Muscle of leg (tissue), 16 donors: ENCODE measurements around the gene CT45A7. TPM values are rescaled to one million over a fixed set of nuclear protein-coding genes. Genes with fewer than 3 reads are reported as not detected.
"Not testable (repeated sequence)": the region's sequence is repeated elsewhere in the genome, so short reads cannot be mapped to it uniquely, and the experiment has no call there.

ENCODE experiments used
- DNase-seq: peaks from one replicate; pipeline ENCODE4 v3.0.0; 2013
- H3K27ac ChIP-seq: one replicate; pipeline ENCODE4 v1.5.1; 2013; ENCODE audit warnings: mild to moderate bottlenecking, low read length, control low read depth
- H3K27me3 ChIP-seq: one replicate; pipeline ENCODE4 v1.6.1; 2013; ENCODE audit warnings: low read length; ENCODE audit not compliant: control insufficient read depth, insufficient read depth
- H3K36me3 ChIP-seq: one replicate; pipeline ENCODE4 v1.6.1; 2013; ENCODE audit warnings: low read length; ENCODE audit not compliant: control insufficient read depth, insufficient read depth
- H3K4me1 ChIP-seq: one replicate; pipeline ENCODE4 v1.6.1; 2013; ENCODE audit warnings: low read length; ENCODE audit not compliant: control insufficient read depth, insufficient read depth
- H3K4me3 ChIP-seq: one replicate; pipeline ENCODE4 v1.5.1; 2013; ENCODE audit warnings: low read length, control low read depth
- H3K9me3 ChIP-seq: replicated peaks from 2 replicates; pipeline ENCODE4 v1.6.1; 2013; ENCODE audit warnings: low read depth, low read length; ENCODE audit not compliant: control insufficient read depth
- WGBS: methylation state at CpG from one replicate; pipeline ENCODE4 v1.1.5; 2013; ENCODE audit warnings: missing lambda C conversion rate; ENCODE audit not compliant: insufficient coverage; 5-methylcytosine and 5-hydroxymethylcytosine counted together
- long read RNA-seq, 11 donors: transcript quantifications; one replicate each; lab custom pipeline, GENCODE V29; 2026
- polyA plus RNA-seq, 8 donors: library from polyadenylated mRNA; unstranded; fragments of 120-200 nt; gene quantifications; one replicate each; pipeline versions ENCODE4 v1.2.1 to v1.2.3, GENCODE V29; 2013; ENCODE audit warnings: inconsistent platforms in 1 of 8, low replicate concordance in 1 of 8; ENCODE audit not compliant: insufficient read length in 8 of 8, insufficient read depth in 1 of 8
- total RNA-seq: library from RNA; stranded (reverse); fragments of 120-200 nt; gene quantifications from one replicate; pipeline ENCODE4 v1.2.4, GENCODE V29; 2013

Gene CT45A7
- total RNA-seq = not detected
- under 1 TPM in 2 of 8 donors, not detected in 6; 0.44 TPM for polyA plus RNA-seq
- long read RNA-seq, donor 1 = 0 reads
- long read RNA-seq, donor 2 = 0 reads
- long read RNA-seq, donor 3 = 0 reads
- long read RNA-seq, donor 4 = 0 reads
- long read RNA-seq, donor 5 = 0 reads
- long read RNA-seq, donor 6 = 0 reads
- long read RNA-seq, donor 7 = 0 reads
- long read RNA-seq, donor 8 = 0 reads
- long read RNA-seq, donor 9 = 0 reads
- long read RNA-seq, donor 10 = 0 reads
- long read RNA-seq, donor 11 = 0 reads

DNA sequence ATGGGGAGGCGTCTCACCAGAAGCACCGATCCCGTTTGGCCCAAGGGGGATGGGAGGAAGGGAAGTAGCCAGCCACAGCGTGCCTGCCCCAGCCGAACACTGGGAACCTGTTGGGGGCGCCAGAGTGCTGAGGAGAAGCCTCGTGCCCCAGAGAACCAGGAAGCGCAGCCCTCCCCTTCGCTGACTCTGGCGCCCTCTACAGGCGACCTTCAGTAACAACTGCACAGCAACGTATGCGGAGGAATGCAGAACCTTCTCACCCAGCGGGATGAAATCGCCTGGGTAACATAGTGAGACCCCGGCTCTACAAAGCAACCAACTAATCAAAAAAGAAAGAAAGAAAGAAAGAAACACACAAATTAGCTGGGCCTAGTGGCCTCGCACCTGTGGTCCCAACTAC, at the start of gene CT45A7:
Gene CT45A7 (minus strand): TSS at position 101 of the 400 bp plus-strand sequence. CDS start 3,747 bp downstream, outside the sequence.
- H3K9me3 ChIP-seq, H3K27ac ChIP-seq, H3K36me3 ChIP-seq, H3K4me3 ChIP-seq, DNase-seq, H3K4me1 ChIP-seq, H3K27me3 ChIP-seq: not testable (repeated sequence)
- no CpG with 5 or more reads among the region's 17 CpGs for WGBS

DNA sequence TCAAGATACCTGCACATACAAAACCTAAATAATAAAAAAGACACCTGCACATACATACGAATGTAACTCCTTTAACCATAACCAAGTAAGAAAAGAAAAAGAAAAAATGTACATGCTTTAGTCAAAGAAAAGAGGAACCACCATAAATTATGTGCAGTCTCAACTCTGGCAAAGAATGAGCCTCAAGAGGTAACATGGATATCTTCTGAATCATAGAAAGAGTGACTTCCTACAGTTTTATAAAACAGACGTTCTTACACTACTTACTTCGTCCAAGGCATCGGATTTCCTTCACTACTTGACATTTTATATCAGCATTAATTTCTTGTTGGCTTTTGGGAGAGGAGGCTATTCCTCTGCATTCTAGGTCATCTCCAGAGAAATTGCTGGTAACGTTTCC, 45.7 kb upstream of the CT45A7 start:
- DNase-seq, H3K27me3 ChIP-seq, H3K9me3 ChIP-seq, H3K36me3 ChIP-seq, H3K4me1 ChIP-seq, H3K4me3 ChIP-seq, H3K27ac ChIP-seq: not testable (repeated sequence)
- no CpG with 5 or more reads among the region's 5 CpGs for WGBS

- not testable (repeated sequence) for H3K36me3 ChIP-seq, H3K4me3 ChIP-seq, H3K4me1 ChIP-seq, H3K27ac ChIP-seq, H3K9me3 ChIP-seq, H3K27me3 ChIP-seq, DNase-seq
- no CpG with 5 or more reads among the region's 17 CpGs for WGBS
Measured at GRCh38 chrX:135871712-135872111, 34.6 kb upstream of the CT45A7 start, which contains the start of gene CT45A9. Gene CT45A9, minus strand, starts transcription at chrX:135871812. Its CDS starts 3,751 bp downstream, at chrX:135868061.

GRCh38 chrX:135854438-135854837, 17.4 kb upstream of the CT45A7 start, which contains the start of gene CT45A8:
Gene CT45A8, minus strand, starts transcription at chrX:135854538. Its CDS starts 3,755 bp downstream, at chrX:135850783.
- not testable (repeated sequence) for H3K4me1 ChIP-seq, H3K4me3 ChIP-seq, H3K36me3 ChIP-seq, H3K27ac ChIP-seq, H3K9me3 ChIP-seq, DNase-seq, H3K27me3 ChIP-seq
- no CpG with 5 or more reads among the region's 17 CpGs for WGBS

DNA sequence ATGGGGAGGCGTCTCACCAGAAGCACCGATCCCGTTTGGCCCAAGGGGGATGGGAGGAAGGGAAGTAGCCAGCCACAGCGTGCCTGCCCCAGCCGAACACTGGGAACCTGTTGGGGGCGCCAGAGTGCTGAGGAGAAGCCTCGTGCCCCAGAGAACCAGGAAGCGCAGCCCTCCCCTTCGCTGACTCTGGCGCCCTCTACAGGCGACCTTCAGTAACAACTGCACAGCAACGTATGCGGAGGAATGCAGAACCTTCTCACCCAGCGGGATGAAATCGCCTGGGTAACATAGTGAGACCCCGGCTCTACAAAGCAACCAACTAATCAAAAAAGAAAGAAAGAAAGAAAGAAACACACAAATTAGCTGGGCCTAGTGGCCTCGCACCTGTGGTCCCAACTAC, 17.2 kb downstream of the CT45A7 start, which contains the start of gene CT45A2:
Gene CT45A2 (minus strand): TSS at position 101 of the 400 bp plus-strand sequence. CDS start 3,747 bp downstream, outside the sequence.
- DNase-seq, H3K4me1 ChIP-seq, H3K9me3 ChIP-seq, H3K27me3 ChIP-seq, H3K27ac ChIP-seq, H3K4me3 ChIP-seq, H3K36me3 ChIP-seq: not testable (repeated sequence)
- WGBS = no CpG with 5 or more reads among the region's 17 CpGs

GRCh38 chrX:135802687-135803086, 34.4 kb downstream of the CT45A7 start, which contains the start of gene CT45A6:
Gene CT45A6, minus strand, starts transcription at chrX:135802787. Its CDS starts 3,794 bp downstream, at chrX:135798993.
- no CpG with 5 or more reads among the region's 16 CpGs for WGBS
- not testable (repeated sequence) for H3K4me3 ChIP-seq, H3K27ac ChIP-seq, H3K27me3 ChIP-seq, DNase-seq, H3K9me3 ChIP-seq, H3K4me1 ChIP-seq, H3K36me3 ChIP-seq

DNA sequence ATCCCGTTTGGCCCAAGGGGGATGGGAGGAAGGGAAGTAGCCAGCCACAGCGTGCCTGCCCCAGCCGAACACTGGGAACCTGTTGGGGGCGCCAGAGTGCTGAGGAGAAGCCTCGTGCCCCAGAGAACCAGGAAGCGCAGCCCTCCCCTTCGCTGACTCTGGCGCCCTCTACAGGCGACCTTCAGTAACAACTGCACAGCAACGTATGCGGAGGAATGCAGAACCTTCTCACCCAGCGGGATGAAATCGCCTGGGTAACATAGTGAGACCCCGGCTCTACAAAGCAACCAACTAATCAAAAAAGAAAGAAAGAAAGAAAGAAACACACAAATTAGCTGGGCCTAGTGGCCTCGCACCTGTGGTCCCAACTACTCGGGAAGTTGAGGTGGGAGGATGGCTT, 51.7 kb downstream of the CT45A7 start, which contains the start of gene CT45A5:
Gene CT45A5 (minus strand): TSS at position 101 of the 400 bp plus-strand sequence. CDS start 3,774 bp downstream, outside the sequence.
- H3K9me3 ChIP-seq, H3K27me3 ChIP-seq, H3K4me3 ChIP-seq, H3K27ac ChIP-seq, H3K4me1 ChIP-seq, DNase-seq, H3K36me3 ChIP-seq: not testable (repeated sequence)
- no CpG with 5 or more reads among the region's 16 CpGs for WGBS

Other genes starting within 250 kb of the CT45A7 start
- gene CT45A1, start 123.6 kb downstream of the CT45A7 start, total RNA-seq = 0.13 TPM
- under 1 TPM in 4 of 8 donors, not detected in 4; 0.14 to 0.36 (median 0.31) TPM for gene CT45A1, start 123.6 kb downstream of the CT45A7 start, polyA plus RNA-seq
- not detected for gene CT45A3, start 69.1 kb downstream of the CT45A7 start, total RNA-seq
- gene CT45A3, start 69.1 kb downstream of the CT45A7 start, polyA plus RNA-seq = under 1 TPM in 4 of 8 donors, not detected in 4; 0.18 to 0.38 (median 0.24) TPM
- gene CT45A5, start 51.8 kb downstream of the CT45A7 start, total RNA-seq = 0.09 TPM
- 1 to 10 TPM in 1 of 8 donors, under 1 TPM in 3, not detected in 4; 0.26 to 1.6 (median 0.43) TPM for gene CT45A5, start 51.8 kb downstream of the CT45A7 start, polyA plus RNA-seq
- gene CT45A6, start 34.5 kb downstream of the CT45A7 start, total RNA-seq = not detected
- under 1 TPM in 2 of 8 donors, not detected in 6; 0.57 to 0.78 TPM for gene CT45A6, start 34.5 kb downstream of the CT45A7 start, polyA plus RNA-seq
- gene CT45A2, start 17.3 kb downstream of the CT45A7 start, total RNA-seq = not detected
- gene CT45A2, start 17.3 kb downstream of the CT45A7 start, polyA plus RNA-seq = under 1 TPM in 1 of 8 donors, not detected in 7; 0.17 TPM
- gene CT45A8, start 17.3 kb upstream of the CT45A7 start, total RNA-seq = not detected
- not detected for gene CT45A8, start 17.3 kb upstream of the CT45A7 start, polyA plus RNA-seq
- gene CT45A9, start 34.5 kb upstream of the CT45A7 start, total RNA-seq = not detected
- not detected for gene CT45A9, start 34.5 kb upstream of the CT45A7 start, polyA plus RNA-seq
- not detected for gene CT45A10, start 56.2 kb upstream of the CT45A7 start, total RNA-seq
- gene CT45A10, start 56.2 kb upstream of the CT45A7 start, polyA plus RNA-seq = not detected
- not detected for gene SAGE1, start 56.4 kb upstream of the CT45A7 start, total RNA-seq
- not detected for gene SAGE1, start 56.4 kb upstream of the CT45A7 start, polyA plus RNA-seq
- gene MMGT1, start 136.7 kb upstream of the CT45A7 start, total RNA-seq = 13.1 TPM
- 10 to 100 TPM; 15.4 to 21.9 (median 16.7) TPM for gene MMGT1, start 136.7 kb upstream of the CT45A7 start, polyA plus RNA-seq
- 7.7 TPM for gene SLC9A6, start 148.2 kb upstream of the CT45A7 start, total RNA-seq
- gene SLC9A6, start 148.2 kb upstream of the CT45A7 start, polyA plus RNA-seq = 1 to 10 TPM; 6.6 to 8.9 (median 7.0) TPM